Measurements from ENCODE around the gene NCOA6.
"Not testable (repeated sequence)": the region's sequence is repeated elsewhere in the genome, so short reads cannot be mapped to it uniquely, and the experiment has no call there.

The NCOA6 gene

GRCh38 chr20:34773726-34774125, 51.7 kb downstream of the NCOA6 start:
- no peak for DNase-seq

- no peak for DNase-seq
Observed at GRCh38 chr20:34772437-34772836, 53.0 kb downstream of the NCOA6 start.

GRCh38 chr20:34771680-34772081, 53.8 kb downstream of the NCOA6 start:
- no peak for DNase-seq

DNA sequence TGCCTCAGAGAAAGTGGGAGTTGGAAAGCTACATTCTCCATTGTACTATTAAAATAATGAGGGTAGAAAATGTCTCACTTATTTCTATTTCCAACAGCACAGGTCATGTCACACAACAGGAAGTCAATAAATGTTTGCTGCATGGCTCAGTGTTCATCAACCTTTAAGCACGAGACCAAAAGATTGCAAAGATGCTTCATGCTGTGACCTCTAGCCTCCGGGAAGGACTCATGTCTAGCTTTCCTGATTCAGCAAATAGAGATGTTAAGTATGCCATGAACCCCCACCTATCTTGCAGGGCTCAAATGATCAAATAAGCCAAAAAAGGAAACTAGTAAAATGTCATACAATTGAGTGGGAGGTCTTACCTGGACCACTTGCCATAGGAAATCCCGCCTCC, 57.4 kb downstream of the NCOA6 start:
- DNase-seq = no peak

DNA sequence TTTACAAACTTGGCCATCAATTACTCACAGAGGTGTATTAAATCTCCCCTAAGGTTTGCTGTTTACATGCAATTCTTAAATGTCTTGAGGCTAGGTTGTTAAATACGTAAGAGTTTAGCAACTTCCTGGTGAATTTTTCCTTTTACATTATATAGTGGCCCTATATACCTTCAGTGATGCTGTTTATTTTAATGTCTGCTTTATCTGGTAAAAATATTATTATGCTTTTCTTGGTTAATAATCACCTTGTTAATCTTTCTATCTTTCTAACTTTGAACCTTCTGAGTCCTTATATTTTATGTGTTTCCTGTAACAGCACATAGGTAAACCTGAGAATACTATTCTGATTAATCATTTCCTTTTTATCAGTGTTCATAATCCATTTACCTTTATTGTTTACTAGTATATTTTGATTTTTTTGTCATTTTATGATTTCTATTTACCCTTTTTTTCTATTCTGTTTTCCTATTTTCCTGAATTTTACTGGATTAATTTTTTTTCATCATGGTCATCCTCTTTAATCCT, 63.4 kb downstream of the NCOA6 start:
- no peak for DNase-seq

DNA sequence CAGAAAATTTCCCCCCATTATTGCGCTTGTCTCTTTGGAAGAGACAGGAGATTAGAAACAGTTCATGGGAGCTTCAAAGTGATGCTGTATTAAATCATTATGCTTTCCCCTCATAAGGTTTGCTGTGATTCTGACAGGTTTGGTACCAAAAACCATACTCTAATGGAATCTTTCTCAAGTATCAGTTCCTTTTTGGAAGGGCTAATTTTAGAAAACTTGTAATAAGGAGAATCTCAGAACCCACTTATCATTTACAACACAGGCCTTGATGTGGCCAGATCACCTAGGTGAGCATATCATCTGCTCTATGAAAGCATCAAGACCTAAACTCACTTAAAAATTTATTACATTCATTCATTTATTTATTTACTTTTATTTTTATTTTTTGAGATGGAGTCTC, 70.1 kb downstream of the NCOA6 start:
- no peak for DNase-seq

DNA sequence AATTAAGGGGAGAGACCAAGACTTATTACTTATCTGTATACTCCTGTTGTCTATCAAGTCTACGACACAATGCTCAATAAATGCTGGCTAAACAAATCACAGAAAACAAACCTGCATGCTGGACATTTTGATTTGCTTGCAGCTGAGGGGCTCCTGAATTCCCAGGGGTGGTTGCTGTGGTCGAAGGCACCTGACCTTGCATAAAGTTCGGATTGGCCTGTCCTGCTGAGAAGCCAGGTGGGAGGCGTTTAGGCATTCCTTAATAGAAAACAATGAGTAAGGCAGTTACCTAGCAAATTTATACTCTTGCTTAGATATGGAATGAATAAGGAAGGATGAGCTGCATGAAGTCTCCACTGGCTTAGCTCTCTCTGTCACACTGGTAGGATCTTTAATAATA, 70.8 kb downstream of the NCOA6 start:
- DNase-seq = no peak

GRCh38 chr20:34753706-34754461, 71.6 kb downstream of the NCOA6 start:
- DNase-seq = no peak

GRCh38 chr20:34751453-34751852, 74.0 kb downstream of the NCOA6 start:
- DNase-seq = no peak

DNA sequence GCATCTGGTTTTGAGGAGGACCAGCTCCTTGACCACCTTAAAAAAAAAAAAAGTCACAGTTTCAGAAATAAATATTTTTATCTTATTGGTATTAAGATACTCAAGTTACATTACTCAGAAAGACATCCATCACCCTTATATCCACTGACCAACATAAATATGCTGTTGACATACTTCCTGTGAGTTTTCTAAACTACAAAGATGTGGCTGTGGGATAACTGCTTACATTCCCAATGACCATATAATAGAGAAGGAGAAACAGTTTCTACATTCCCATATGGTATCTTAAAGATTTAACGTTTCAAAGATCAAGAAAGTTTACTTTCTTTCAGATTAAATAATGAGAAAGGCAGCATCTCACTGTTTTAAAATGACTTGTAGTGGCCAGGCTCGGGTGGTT, 75.0 kb downstream of the NCOA6 start:
- DNase-seq = no peak

- DNase-seq = no peak
Observed at GRCh38 chr20:34748709-34749108, 76.7 kb downstream of the NCOA6 start.

DNA sequence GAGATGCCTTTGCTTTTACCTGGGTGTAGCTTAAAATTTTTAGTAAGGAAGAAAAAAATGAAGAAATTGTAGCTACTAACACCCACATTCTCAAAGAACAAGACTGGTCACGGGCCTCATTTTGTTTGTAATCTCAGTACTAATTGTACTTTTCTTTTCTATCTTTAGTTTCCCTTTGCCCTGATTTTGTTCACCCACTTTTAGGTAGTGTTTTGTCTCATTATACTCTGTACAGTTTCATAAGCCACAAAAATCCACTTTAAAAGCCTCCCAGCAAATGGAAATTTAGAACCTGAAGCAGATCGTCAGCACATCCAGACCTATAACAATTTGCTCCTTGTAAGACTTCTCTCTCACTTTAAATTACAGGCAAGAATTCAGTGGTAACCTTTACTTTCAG, 78.0 kb downstream of the NCOA6 start:
- DNase-seq = no peak

DNA sequence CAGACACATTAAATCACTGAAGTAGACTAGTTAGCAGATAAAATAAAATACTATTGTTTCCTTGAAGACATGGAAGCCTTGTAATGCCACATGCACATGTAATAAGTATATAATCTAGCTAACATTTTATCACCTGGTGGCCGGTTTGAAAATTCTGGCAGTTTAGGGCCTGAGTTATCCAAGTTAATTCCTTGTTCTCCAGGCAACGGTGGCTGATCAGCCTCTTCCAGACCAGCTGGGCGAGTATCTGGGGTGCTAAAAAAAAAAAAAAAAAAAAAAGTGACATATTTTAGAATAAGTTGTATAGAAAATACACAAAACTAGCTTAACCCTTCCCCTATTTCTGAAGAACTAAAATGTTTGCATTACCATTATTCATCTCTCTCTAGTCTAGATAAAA, 78.8 kb downstream of the NCOA6 start:
- no peak for DNase-seq

- DNase-seq = no peak
Observed at GRCh38 chr20:34744847-34745246, 80.6 kb downstream of the NCOA6 start.

DNA sequence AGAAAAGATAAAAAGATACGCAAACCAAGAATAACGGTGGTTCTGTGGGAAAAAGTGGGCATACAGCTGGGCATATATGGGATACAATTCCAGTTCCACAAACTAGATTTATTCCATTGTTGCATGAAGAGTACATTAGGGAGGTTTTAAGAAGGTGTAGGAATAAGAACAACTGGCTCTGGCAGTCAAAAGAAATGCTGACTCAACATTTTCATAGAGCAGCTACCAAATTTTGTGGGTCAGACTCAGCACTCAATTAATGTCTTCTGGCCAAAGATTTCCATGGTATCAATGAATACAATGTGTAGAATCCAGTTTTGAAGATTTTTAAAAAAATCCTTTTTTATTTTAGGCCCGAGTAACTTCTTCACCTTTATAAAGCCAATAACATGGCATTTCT, 81.1 kb downstream of the NCOA6 start:
- DNase-seq = no peak

DNA sequence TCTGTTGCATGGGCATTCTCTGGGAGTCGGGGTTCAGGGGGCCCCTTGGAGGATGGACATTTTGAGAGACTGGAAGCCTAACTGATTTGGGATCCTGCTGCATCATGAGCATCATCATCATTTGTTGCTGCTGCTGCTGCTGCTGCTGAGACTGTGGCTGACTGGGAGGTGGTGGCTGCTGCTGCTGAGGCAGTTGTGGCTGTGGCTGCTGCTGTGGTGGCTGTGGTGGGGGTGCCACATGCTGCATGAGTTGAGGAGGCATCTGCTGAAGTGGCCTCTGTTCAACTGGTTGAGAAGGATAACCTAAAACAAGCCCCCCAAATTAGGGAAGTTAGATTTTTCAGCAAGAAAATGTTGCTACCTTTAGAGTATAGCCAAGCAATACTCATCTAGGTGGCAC, 82.4 kb downstream of the NCOA6 start:
- no peak for DNase-seq

GRCh38 chr20:34736106-34736735, 89.2 kb downstream of the NCOA6 start:
- no peak for DNase-seq

DNA sequence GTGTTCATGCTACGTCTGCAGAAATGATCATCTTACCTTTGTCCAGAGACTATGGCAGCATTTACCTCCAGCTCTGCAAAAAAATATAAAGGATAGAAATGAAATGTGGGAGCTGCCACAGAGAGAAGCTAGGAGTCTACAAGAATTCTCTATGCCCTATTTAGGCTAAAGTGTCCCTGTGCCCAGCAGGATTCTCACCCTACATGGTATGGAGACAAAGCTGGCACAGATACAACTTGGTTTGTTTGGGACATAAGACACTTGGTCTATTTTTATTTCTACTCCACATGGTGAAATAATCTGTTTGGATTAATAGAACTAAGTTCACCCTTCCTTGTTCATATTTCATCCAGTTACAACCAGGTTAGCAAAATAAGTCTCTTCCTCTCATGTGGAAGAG, 92.9 kb downstream of the NCOA6 start:
- no peak for DNase-seq

DNA sequence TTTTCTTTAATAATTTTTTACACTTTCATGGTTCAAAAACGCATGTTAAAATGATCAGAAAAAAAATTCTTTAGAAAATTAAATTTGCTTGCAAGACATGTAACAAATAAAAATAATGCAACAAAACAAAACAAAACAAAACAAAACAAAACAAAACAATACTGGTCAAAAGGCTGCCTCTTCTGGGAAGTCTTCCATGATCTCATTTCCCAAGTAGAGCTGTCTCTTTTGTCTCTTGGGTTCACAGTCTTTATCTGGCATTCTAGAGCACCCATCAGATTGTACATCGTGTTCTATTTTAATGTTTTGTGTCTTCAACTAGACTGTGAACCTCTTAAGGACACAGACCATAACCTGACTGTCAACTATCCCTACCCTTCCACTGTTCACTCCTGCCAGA, 96.0 kb downstream of the NCOA6 start:
- DNase-seq = no peak

DNA sequence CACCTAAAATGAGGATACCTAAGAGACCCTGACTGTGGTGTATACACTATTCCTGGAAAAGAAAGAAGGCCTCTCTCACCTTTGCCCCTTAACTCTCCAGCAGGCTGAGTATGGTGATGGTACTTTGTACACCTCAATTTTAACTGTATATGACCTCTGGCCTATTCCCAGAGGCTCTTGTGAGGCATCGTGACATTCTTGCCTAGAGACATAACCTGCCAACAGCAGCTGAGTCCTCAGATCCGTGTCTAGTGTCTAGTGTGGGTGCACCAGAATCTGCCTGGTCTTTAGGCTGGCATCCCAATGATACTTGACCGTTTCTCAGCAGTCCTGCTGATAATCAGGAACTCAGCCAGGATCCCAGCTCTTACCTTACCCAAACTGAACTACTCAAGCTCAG, 101.3 kb downstream of the NCOA6 start:
- no peak for DNase-seq

GRCh38 chr20:34722560-34722959, 102.9 kb downstream of the NCOA6 start:
- DNase-seq = not testable (repeated sequence)

DNA sequence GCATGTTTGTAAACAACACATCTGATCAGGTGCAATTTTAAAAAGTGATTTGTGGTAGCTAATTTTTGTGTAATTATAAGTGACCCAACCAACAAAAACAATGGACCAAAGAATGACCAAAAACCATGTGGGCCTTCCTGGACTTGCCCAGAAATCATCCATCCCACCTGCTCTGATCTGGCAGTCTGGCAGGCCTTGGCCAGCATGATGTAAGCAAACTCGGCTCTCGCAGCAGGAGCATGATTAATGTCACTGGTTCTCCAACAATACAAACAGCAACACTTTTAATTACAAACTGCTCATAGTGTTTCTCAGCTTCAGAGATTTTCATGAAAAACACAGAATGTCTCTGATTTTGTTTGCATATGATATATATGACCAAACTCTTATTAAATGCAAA, 105.2 kb downstream of the NCOA6 start:
- DNase-seq = no peak

DNA sequence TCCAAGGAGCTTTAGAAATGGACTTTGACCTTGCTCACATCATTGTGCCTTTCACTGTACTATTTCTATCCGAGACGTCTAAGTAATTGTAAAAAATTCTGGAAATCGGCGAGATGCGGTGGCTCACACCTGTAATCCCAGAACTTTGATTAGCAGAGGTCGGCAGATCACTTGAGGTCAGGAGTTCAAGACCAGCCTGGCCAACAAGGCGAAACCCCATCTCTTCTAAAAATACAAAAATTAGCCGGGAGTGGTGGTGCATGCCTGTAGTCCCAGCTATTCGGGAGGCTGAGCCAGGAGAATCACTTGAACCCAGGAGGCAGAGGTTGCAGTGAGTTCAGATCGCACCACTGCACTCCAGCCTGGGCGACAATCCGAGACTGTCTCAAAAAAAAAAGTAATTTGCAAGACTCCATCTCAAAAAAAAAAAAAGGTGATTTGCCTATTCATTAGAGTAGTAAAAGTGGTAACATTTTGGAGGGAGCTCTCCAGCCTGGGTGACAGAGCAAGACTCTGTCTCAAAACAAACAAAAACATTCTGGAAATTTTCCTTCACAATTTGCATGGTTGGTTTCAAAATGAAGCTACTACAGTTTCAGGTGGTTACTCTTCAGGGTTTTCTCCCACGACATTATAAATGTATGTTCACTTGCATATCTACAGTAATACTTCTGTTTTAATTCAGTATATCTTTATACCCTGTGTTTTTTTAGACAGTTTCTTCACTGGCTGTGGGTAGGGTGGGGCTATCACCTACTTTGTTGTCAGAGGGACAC, 106.0 kb downstream of the NCOA6 start:
- not testable (repeated sequence) for DNase-seq
